ENCODE measurements around the gene TBX10. TPM values are rescaled to one million over a fixed set of nuclear protein-coding genes. Genes with fewer than 3 reads are reported as not detected.
"Not testable (repeated sequence)": the region's sequence is repeated elsewhere in the genome, so short reads cannot be mapped to it uniquely, and the experiment has no call there.

Gene TBX10
- total RNA-seq, 1 donor from 2014 or later: not detected

GRCh38 chr11:67638535-67639437, 777 bp downstream of the TBX10 start:
- H3K4me1 Mint-ChIP-seq (ENCODE audit: low read depth): no peaks in the 10 kb centered on the region
- no peaks in the 10 kb centered on the region for H3K36me3 Mint-ChIP-seq (ENCODE audit: low read depth)
- no peak for DNase-seq (ENCODE audit: low spot score)
- no peaks in the 10 kb centered on the region for H3K9me3 Mint-ChIP-seq (ENCODE audit: low read depth)
- H3K4me3 Mint-ChIP-seq (ENCODE audit: unreplicated experiment): no peak overlapping the region
- no peak overlapping the region for H3K27ac Mint-ChIP-seq (ENCODE audit: unreplicated experiment)
- TF ChIP-seq CTCF (IDR thresholded peaks at IDR 0.05): no peak
- peaks cover 15% of the 10 kb centered on the region for H3K27me3 Mint-ChIP-seq (ENCODE audit: low read depth)

GRCh38 chr11:67637441-67637840, 2.1 kb downstream of the TBX10 start:
- H3K27me3 Mint-ChIP-seq (ENCODE audit: low read depth): peaks cover 12% of the 10 kb centered on the region
- H3K4me3 Mint-ChIP-seq (ENCODE audit: unreplicated experiment); H3K9me3 Mint-ChIP-seq (ENCODE audit: low read depth); H3K4me1 Mint-ChIP-seq (ENCODE audit: low read depth); H3K36me3 Mint-ChIP-seq (ENCODE audit: low read depth); DNase-seq (ENCODE audit: low spot score); H3K27ac Mint-ChIP-seq (ENCODE audit: unreplicated experiment): not testable (repeated sequence)

- no peak for DNase-seq (ENCODE audit: low spot score)
- no peak for TF ChIP-seq CTCF (IDR thresholded peaks at IDR 0.05)
- Mint-ChIP-seq H3K4me1 (ENCODE audit: low read depth) (no peaks in the 10 kb centered on the region), H3K9me3 (ENCODE audit: low read depth) (no peaks in the 10 kb centered on the region), H3K4me3 (ENCODE audit: unreplicated experiment) (no peak overlapping the region), H3K36me3 (ENCODE audit: low read depth) (no peaks in the 10 kb centered on the region), H3K27ac (ENCODE audit: unreplicated experiment) (no peak overlapping the region), H3K27me3 (ENCODE audit: low read depth) (peaks cover 9% of the 10 kb centered on the region)
Measured at GRCh38 chr11:67636962-67637361, 2.6 kb downstream of the TBX10 start.

GRCh38 chr11:67635231-67635521, 4.4 kb downstream of the TBX10 start:
- peaks cover 5% of the 10 kb centered on the region for H3K4me1 Mint-ChIP-seq (ENCODE audit: low read depth)
- H3K9me3 Mint-ChIP-seq (ENCODE audit: low read depth): no peaks in the 10 kb centered on the region
- no peak for TF ChIP-seq CTCF (IDR thresholded peaks at IDR 0.05)
- no peaks in the 10 kb centered on the region for H3K36me3 Mint-ChIP-seq (ENCODE audit: low read depth)
- no peak overlapping the region for H3K4me3 Mint-ChIP-seq (ENCODE audit: unreplicated experiment)
- DNase-seq (ENCODE audit: low spot score): no peak
- peaks cover 7% of the 10 kb centered on the region for H3K27me3 Mint-ChIP-seq (ENCODE audit: low read depth)
- no peak overlapping the region for H3K27ac Mint-ChIP-seq (ENCODE audit: unreplicated experiment)

- Mint-ChIP-seq H3K4me3 (ENCODE audit: unreplicated experiment) (no peak overlapping the region), H3K27ac (ENCODE audit: unreplicated experiment) (no peak overlapping the region), H3K4me1 (ENCODE audit: low read depth) (peaks cover 5% of the 10 kb centered on the region), H3K36me3 (ENCODE audit: low read depth) (no peaks in the 10 kb centered on the region), H3K27me3 (ENCODE audit: low read depth) (peaks cover 3% of the 10 kb centered on the region), H3K9me3 (ENCODE audit: low read depth) (no peaks in the 10 kb centered on the region)
- no peak for DNase-seq (ENCODE audit: low spot score)
- no peak for TF ChIP-seq CTCF (IDR thresholded peaks at IDR 0.05)
Measured at GRCh38 chr11:67634366-67635230, 5.0 kb downstream of the TBX10 start.
